GM23248 (cell line): ENCODE data around the gene FCN3. TPM values are rescaled to one million over a fixed set of nuclear protein-coding genes. Genes with fewer than 3 reads are reported as not detected.

Experiments
- DNase-seq: peaks from one replicate; pipeline ENCODE4 v3.0.0-alpha.2; 2015
- H2AFZ ChIP-seq: fragments of 200-600 bp; sonication (generic); 2 replicates; pipeline ENCODE4 v1.6.1; 2016; ENCODE audit warnings: antibody characterized with exemption
- H3F3A ChIP-seq: fragments of 200-600 bp; sonication (generic); 2 replicates; pipeline ENCODE4 v1.6.1; 2016; ENCODE audit warnings: mild to moderate bottlenecking, antibody characterized with exemption, mixed run types; ENCODE audit not compliant: insufficient read depth
- H3K27ac ChIP-seq: fragments of 200-600 bp; sonication (generic); 2 replicates; pipeline ENCODE4 v1.5.1; 2016; ENCODE audit warnings: mild to moderate bottlenecking
- H3K27me3 ChIP-seq: fragments of 200-600 bp; sonication (generic); replicated peaks from 2 replicates; pipeline ENCODE4 v1.6.1; 2016; ENCODE audit warnings: mild to moderate bottlenecking; ENCODE audit not compliant: insufficient read depth
- H3K36me3 ChIP-seq: fragments of 200-600 bp; sonication (generic); 2 replicates; pipeline ENCODE4 v1.6.1; 2016; ENCODE audit warnings: low read depth, mild to moderate bottlenecking
- H3K4me1 ChIP-seq: fragments of 200-600 bp; sonication (generic); 2 replicates; pipeline ENCODE4 v1.6.1; 2016; ENCODE audit warnings: mild to moderate bottlenecking; ENCODE audit not compliant: insufficient read depth
- H3K4me2 ChIP-seq: fragments of 200-600 bp; sonication (generic); one replicate; pipeline ENCODE4 v1.6.1; 2016; ENCODE audit warnings: mild to moderate bottlenecking; ENCODE audit not compliant: unreplicated experiment
- H3K4me3 ChIP-seq: fragments of 200-600 bp; sonication (generic); 2 replicates; pipeline ENCODE4 v1.5.1; 2016; ENCODE audit warnings: mild to moderate bottlenecking
- H3K79me2 ChIP-seq: fragments of 200-600 bp; sonication (generic); 2 replicates; pipeline ENCODE4 v1.6.1; 2016; ENCODE audit warnings: mild to moderate bottlenecking; ENCODE audit not compliant: insufficient read depth
- H3K9ac ChIP-seq: fragments of 200-600 bp; sonication (generic); 2 replicates; pipeline ENCODE4 v1.6.1; 2016; ENCODE audit warnings: mild to moderate bottlenecking
- H3K9me2 ChIP-seq: fragments of 200-600 bp; sonication (generic); 2 replicates; pipeline ENCODE4 v1.6.1; 2016; ENCODE audit warnings: mixed run types, mild to moderate bottlenecking, moderate library complexity; ENCODE audit not compliant: insufficient read depth
- H3K9me3 ChIP-seq: fragments of 200-600 bp; sonication (generic); one replicate; pipeline ENCODE4 v1.6.1; 2017; ENCODE audit warnings: low read depth
- H4K20me1 ChIP-seq: fragments of 200-600 bp; sonication (generic); 2 replicates; pipeline ENCODE4 v1.6.0; 2016; ENCODE audit not compliant: insufficient read depth
- EZH2 ChIP-seq: fragments of 200-600 bp; sonication (generic); IDR thresholded peaks from 2 replicates; pipeline ENCODE4 v1.6.1; 2018; ENCODE audit warnings: antibody characterized with exemption, mild to moderate bottlenecking; ENCODE audit not compliant: insufficient read depth, poor library complexity, severe bottlenecking
- EZH2phosphoT487 ChIP-seq: fragments of 200-600 bp; sonication (generic); IDR thresholded peaks from 2 replicates; pipeline ENCODE4 v1.6.1; 2018; ENCODE audit warnings: antibody characterized with exemption, moderate library complexity, mild to moderate bottlenecking, low read depth; ENCODE audit not compliant: insufficient read depth
- WGBS, 2 experiments: methylation state at CpG; one replicate each; pipeline ENCODE4 v1.1.6; 2015 to 2017; ENCODE audit warnings: low lambda C conversion rate in 2 of 2, low coverage in 1 of 2; ENCODE audit errors: missing lambda C conversion rate in 2 of 2; 5-methylcytosine and 5-hydroxymethylcytosine counted together
- in situ Hi-C: fragments of 300-500 bp; cut with MboI; formaldehyde crosslinking; loops from 2 replicates; pipeline ENCODE4 v1.15.0; 2020
- polyA plus RNA-seq: library from polyadenylated mRNA; unstranded; fragments of >200 nt; fragmentation: Nextera tagmentation; extraction: Ambion mirVana; gene quantifications from 2 replicates; pipeline ENCODE4 v1.2.1, GENCODE V29; 2016
- total RNA-seq: library from RNA; depleted of rRNA; stranded (reverse); fragments of >200 nt; shearing (Covaris generic); gene quantifications from 2 replicates; pipeline ENCODE4 v1.2.3, GENCODE V29; 2014

Gene FCN3
- total and polyA plus RNA-seq, 2 experiments from 2014 or later = not detected

DNA sequence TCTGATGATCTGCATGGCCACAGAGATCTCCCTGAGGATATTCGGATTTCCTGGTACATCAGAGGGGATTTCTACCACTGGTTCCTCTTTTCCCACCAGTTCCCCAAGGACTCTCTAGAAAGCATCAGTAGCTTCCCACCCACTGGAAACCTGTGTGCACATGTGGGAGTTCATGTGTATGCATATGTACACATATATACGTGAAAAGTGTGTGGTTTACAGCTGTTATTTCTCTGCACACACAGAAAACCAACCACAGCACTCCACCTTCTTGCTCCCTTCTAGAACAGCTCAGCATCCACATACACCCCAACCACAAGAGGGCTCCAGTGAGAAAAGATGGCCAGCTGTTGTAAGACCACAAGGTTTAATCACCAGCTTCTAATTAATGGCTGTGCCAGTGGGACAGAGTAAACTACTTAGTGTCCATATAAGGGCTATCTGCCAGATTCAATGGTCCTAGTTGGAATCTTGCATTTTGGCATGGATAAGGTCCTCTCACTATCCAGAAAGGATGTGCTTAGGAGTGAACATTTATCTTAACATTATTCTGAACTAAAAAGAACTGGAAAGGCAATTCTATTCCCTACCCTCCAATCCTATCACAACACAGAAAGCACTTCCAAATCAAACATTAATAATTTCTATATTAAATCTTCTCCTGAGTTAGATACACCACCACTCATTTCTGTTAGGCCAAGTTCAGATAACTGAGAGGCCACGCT lies 41.9 kb upstream of the FCN3 start:
- H3K9ac ChIP-seq = no peak overlapping the region
- no peak overlapping the region for H3K4me3 ChIP-seq
- H2AFZ ChIP-seq = no peak overlapping the region
- peaks cover 59% of the 10 kb centered on the region for H3K36me3 ChIP-seq
- H4K20me1 ChIP-seq = no peaks in the 10 kb centered on the region
- no peak overlapping the region for H3K4me2 ChIP-seq
- H3K4me1 ChIP-seq = peaks cover 18% of the 10 kb centered on the region
- H3K9me3 ChIP-seq = no peaks in the 10 kb centered on the region
- 96 to 97% methylated on average over 3 of the region's 3 CpGs for WGBS, 2 experiments
- no peak overlapping the region for H3K27ac ChIP-seq
- peaks cover 22% of the 10 kb centered on the region for H3F3A ChIP-seq
- H3K9me2 ChIP-seq = no peaks in the 10 kb centered on the region
- DNase-seq = peak; percentile 80
- H3K27me3 ChIP-seq = no peaks in the 10 kb centered on the region
- in situ Hi-C loops = loop anchor here (25.0 kb wide), 1 partner anchor 196 kb away; the partner anchor contains the start of gene AHDC1
- H3K79me2 ChIP-seq = peaks cover 68% of the 10 kb centered on the region
- no peak for TF ChIP-seq EZH2
- TF ChIP-seq EZH2phosphoT487 = no peak

GRCh38 chr1:27414091-27414490 lies 39.5 kb upstream of the FCN3 start:
- H3K36me3 ChIP-seq = peaks cover 65% of the 10 kb centered on the region

GRCh38 chr1:27413004-27413403 lies 38.4 kb upstream of the FCN3 start:
- no peaks in the 10 kb centered on the region for H3K9me3 ChIP-seq
- H3K27me3 ChIP-seq = no peaks in the 10 kb centered on the region
- 0 out of 2 replicates have a peak, but pooled peaks cover 7% of the 10 kb centered on the region for H3F3A ChIP-seq
- H3K36me3 ChIP-seq = peaks cover 69% of the 10 kb centered on the region
- no peak overlapping the region for H3K4me3 ChIP-seq
- H3K27ac ChIP-seq = no peak overlapping the region
- no peak for DNase-seq
- peaks cover 4% of the 10 kb centered on the region for H3K4me1 ChIP-seq
- H4K20me1 ChIP-seq = no peaks in the 10 kb centered on the region
- 95 to 98% methylated on average over 4 of the region's 4 CpGs for WGBS, 2 experiments
- H3K9ac ChIP-seq = no peak overlapping the region
- H3K4me2 ChIP-seq = no peak overlapping the region
- in situ Hi-C loops = loop anchor here (25.0 kb wide), 1 partner anchor 199 kb away; the partner anchor contains the start of gene AHDC1
- H2AFZ ChIP-seq = no peak overlapping the region
- H3K9me2 ChIP-seq = no peaks in the 10 kb centered on the region
- peaks cover 38% of the 10 kb centered on the region for H3K79me2 ChIP-seq
- no peak for TF ChIP-seq EZH2

More at GRCh38 chr1:27414091-27414490, 39.5 kb upstream of the FCN3 start:
- no peaks in the 10 kb centered on the region for H3K9me3 ChIP-seq
- no peak overlapping the region for H3K9ac ChIP-seq
- WGBS, 2 experiments = 69 to 79% methylated on average over 1 of the region's 1 CpG
- H3K27ac ChIP-seq = no peak overlapping the region
- H3K4me2 ChIP-seq = no peak overlapping the region
- H3F3A ChIP-seq = peaks cover 15% of the 10 kb centered on the region
- H3K27me3 ChIP-seq = no peaks in the 10 kb centered on the region
- in situ Hi-C loops = loop anchor here (25.0 kb wide), 1 partner anchor 198 kb away; the partner anchor contains the start of gene AHDC1
- TF ChIP-seq EZH2 (no peak), EZH2phosphoT487 (no peak)
- peaks cover 43% of the 10 kb centered on the region for H3K79me2 ChIP-seq
- no peaks in the 10 kb centered on the region for H3K9me2 ChIP-seq
- no peak overlapping the region for H3K4me3 ChIP-seq
- peaks cover 13% of the 10 kb centered on the region for H3K4me1 ChIP-seq
- no peak overlapping the region for H2AFZ ChIP-seq
- H4K20me1 ChIP-seq = no peaks in the 10 kb centered on the region
- DNase-seq = no peak

DNA sequence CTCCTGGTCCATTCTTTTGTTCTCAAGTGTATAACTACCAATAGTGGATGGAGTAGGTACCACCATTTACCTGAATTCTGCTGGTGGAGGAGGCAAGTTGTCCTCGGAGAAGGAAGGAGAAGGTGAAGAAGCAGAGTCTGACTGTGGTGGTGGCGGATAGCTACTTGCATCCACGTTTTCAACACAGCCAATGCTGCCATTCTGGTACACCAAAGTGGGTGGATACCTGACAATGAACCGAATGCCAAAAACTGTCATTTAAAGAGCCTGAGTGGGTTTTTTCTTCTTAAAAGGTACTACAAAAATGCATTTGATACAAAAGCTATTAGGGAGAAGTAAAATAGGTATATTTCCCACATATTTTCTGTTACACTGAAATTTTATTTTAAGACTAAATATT lies 37.9 kb upstream of the FCN3 start:
- H3K27me3 ChIP-seq = no peaks in the 10 kb centered on the region
- WGBS, 2 experiments = 95 to 100% methylated on average over 4 of the region's 4 CpGs
- peaks cover 34% of the 10 kb centered on the region for H3K79me2 ChIP-seq
- 0 out of 2 replicates have a peak, but pooled peaks cover 3% of the 10 kb centered on the region for H3F3A ChIP-seq
- H3K4me1 ChIP-seq = no peaks in the 10 kb centered on the region; the same call in 1 of the 2 replicates
- no peak overlapping the region for H3K4me3 ChIP-seq
- H2AFZ ChIP-seq = no peak overlapping the region
- no peaks in the 10 kb centered on the region for H3K9me3 ChIP-seq
- H4K20me1 ChIP-seq = no peaks in the 10 kb centered on the region
- no peak for TF ChIP-seq EZH2
- no peak for TF ChIP-seq EZH2phosphoT487
- peaks cover 64% of the 10 kb centered on the region for H3K36me3 ChIP-seq
- DNase-seq = no peak
- no peaks in the 10 kb centered on the region for H3K9me2 ChIP-seq
- H3K4me2 ChIP-seq = no peak overlapping the region
- in situ Hi-C loops = loop anchor here (25.0 kb wide), 1 partner anchor 200 kb away; the partner anchor contains the start of gene AHDC1
- no peak overlapping the region for H3K9ac ChIP-seq
- no peak overlapping the region for H3K27ac ChIP-seq
